NCI-H82 (cell line): ENCODE data around the gene LMBRD1.
"Not testable (repeated sequence)": the region's sequence is repeated elsewhere in the genome, so short reads cannot be mapped to it uniquely, and the experiment has no call there.

Experiments used
- DNase-seq: peaks from one replicate; lab custom pipeline; 2025; lab: John Stamatoyannopoulos, UW

LMBRD1 gene

DNA sequence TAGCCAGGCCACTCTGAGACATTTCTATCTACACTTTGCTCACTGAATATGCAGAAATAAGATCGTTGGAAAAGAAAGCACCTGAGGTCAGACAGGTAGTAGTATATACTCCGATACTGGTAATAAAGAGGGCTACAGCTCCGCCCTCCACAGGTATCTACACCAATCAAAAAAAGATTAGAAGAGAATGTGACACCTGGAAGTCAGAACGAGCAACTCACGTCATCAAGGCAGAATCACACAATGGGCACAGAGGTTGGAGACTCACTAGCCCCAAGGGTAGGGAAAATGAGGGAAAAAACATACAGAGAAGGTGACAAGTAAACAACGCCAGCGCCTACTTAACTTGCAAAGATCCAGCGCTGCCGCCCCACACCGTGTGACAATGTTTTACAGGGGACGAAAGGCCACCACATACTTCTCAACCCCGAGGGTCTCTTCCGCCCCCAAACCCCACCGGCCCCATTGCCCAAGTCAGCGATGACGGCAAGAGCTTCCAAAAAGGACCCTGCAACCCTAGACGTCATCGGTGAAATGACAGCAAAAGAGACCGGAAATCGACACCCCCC, 653 bp downstream of the LMBRD1 start:
- peak; percentile 59 for DNase-seq

DNA sequence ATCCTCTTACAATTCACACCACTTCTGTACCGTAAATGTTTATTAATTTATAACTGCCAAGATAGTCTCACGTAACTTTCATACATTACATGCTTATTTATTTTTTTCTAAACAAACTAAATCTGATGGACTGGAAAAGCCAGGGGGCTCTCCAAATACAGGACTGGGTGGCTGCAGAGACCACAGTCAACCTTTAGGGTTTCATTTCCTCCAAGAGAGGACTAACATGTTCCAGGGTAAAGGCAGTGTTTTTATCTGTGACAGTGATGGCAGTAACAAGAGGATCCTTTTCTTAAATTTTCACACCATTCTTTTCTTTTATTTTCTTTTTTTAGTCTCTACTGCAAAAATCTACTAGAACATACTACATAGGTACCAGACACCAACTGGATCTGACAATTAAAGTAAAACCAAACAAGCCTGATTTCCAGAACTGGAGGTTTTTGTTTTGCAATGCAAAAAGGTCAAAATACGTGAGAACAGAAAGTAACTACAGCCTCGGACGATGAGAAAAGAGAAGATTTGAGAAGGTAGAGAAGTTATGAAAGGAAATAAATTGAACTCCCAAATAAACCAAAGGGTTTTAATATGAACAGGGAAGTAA, 1.2 kb downstream of the LMBRD1 start:
- DNase-seq = peak; percentile 5

DNA sequence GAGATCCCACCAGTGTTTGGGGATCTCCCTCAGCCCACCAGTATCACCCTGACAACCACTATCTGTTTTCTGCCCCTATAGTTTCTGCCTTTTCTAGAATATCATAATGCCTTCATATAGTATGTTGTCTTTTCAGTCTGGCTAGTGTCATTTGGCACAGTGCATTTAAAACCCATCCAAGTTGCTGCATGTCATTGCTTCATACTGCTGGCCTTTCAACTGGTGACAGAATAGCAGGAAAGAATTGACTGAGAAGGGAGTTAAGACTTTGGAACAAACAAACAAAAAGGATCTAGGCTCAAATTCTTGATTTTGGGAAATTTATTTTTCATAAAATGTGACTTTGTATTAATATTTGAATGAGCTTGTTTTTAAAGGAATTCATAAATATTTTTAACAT, 4.5 kb downstream of the LMBRD1 start:
- DNase-seq = no peak

DNA sequence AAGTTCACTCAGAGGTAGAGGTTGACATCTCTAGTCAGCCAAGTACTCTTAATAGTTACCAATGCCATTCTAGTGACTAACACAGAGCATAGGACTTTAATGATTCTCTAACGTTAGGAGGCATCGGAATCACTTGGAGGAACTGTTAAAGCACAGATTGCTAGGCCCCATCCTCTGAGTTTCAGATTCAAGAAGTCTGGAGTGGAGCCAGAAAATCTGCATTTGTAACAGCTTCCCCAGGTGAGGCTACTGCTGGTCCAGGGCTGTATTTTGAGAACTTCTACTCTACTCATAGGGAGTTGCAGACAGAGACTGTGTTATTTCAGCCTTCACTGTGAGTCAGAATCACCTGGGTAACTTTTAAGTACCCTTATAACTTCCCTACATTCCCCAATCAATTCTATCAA, 5.7 kb downstream of the LMBRD1 start:
- DNase-seq = no peak

DNA sequence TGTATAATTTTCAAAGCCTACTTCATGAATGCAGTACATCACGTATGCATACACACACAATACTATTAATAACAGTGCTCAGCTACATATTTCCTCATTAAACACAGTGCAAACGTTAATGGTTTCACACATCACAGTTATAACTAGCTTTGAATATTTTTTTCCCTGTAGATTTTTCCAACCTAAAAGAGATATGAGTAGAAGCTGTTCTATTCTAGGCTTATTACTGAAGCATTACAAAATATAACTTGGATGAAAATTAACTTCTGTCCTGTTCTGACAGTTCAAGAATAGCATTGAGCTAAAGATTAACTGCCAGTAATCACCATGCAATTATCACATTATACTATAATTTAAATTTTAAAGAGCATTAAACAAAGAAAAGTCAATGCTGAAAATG, 6.2 kb downstream of the LMBRD1 start:
- DNase-seq = no peak

DNA sequence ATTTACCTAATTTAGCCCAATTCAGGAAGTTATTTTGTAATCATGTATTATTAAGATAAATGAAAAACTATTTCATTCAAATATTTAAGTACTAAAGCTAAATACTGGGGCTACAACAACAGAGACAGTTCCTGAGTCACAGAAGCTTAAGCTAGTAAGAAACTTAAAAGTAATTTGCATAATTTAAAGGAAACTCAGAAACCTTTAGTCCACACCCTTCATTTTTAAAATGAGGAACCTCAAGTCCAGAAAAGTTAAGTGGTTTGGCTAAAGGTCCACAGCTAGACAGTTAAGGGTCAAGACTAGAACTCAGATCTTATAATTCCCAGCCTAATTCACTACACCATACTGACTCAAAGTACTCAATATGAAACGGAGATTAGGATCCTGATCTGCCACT, 7.2 kb downstream of the LMBRD1 start:
- DNase-seq = no peak

DNA sequence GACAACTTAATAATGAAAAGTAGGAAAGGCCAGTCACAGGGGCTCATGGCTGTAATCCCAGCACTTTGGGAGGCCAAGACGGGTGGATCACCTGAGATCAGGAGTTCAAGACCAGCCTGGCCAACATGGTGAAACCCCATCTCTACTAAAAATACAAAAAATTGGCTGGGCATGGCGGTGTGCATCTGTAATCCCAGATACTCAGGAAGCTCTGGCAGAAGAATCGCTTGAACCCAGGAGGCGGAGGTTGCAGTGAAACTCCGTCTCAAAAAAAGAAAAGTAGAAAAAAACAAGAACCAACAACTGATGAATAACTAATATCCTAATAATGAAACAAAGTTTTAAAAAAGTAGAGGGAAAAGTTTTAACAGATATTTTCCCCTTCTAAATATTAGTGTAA, 9.4 kb downstream of the LMBRD1 start:
- not testable (repeated sequence) for DNase-seq

DNA sequence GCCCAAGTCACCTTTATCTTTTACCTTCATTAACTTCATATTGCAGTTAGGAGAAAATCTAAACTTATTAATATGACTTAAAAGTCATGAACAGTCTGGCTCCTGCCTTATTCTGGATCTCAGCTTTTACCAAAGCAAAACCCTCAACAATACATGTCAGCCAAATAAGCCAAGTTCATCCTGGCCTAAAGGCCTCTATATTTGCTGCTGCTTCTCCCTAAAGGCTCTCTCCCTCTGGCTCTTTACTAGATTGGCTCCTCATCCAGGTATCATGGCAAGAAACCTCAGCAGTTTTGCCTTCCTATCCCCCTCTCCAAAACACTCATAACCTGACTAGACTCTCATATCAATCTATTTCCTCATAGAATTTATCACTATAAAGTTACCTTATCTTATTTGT, 11.1 kb downstream of the LMBRD1 start:
- DNase-seq = no peak

DNA sequence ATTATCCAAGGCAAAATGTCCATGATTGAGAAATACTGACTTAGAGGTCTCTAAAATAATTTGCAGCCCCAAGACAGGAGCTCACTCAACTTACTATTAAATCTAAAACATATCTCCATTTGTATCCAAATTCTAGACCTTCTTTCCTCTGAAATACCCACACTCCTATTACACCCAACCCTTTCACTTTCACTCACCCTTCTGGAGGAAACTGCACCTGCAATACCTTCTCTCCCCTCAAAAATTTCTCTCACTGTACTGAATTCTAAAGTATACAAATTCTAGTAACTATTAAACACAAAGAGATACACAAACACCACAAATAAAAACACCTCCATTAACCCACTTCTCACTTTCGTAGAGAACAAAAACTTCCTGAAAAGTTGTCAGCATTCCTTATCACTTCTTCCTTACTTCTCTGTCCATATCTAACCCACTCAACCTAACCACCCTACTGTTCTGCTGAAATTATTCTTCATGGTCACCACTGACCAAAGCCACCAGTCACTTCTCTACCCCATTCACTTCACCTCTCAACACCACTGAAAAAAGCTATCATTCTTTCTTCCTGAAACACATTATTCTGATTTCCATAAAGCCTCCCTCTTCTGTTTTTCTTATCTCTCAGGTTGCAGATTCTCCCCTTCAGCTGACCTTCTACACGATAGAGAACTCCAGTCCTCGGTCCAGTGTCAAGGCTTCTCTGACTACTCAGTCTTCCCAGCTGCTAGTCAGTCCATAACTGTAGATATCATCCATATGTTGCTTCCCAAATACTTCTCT, 12.0 kb downstream of the LMBRD1 start:
- no peak for DNase-seq

DNA sequence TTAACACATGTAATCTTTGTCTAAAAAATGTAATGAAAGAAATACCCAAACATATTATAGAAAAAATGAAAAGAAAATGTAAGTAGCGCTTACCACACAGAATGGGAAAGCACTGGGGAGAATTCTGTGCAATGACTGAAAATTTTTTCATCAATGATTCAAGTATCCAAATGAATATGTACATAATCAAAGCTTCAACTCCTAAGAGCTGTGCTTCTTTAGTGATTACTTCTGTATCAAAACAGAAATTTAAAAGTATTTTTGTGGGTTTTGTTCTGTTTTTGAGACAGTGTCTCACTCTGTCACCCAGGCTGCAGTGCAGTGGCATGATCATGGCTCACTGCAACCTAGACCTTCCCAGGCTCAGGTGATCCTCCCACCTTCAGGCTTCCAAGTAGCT, 13.7 kb downstream of the LMBRD1 start:
- no peak for DNase-seq

DNA sequence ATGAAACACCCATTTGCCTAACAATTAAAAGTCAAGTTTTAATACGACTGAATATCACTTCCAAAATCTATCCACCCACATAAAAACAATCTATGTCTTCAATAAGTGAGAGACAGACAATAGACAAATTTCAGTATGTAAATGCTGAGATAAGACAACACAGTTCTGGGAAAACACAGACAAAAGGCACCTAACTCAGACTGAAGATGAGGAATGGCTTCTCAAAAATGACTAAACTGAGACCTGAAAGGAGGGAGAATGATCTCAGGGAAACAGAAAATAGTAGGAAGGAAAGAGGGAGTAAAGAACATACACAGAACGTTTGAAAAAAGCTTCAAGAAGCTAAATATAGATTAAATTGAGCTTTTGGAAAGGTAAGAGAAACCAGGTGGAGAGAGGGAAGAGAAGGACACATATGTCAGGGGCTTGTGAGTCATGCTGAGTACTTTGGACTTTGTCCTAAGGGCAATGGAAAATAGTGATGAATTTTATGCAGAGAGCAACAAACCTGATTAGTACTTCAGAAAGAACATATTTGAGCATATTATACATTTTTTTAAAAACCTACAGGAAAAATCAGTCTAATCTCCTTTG, 16.1 kb downstream of the LMBRD1 start:
- no peak for DNase-seq

DNA sequence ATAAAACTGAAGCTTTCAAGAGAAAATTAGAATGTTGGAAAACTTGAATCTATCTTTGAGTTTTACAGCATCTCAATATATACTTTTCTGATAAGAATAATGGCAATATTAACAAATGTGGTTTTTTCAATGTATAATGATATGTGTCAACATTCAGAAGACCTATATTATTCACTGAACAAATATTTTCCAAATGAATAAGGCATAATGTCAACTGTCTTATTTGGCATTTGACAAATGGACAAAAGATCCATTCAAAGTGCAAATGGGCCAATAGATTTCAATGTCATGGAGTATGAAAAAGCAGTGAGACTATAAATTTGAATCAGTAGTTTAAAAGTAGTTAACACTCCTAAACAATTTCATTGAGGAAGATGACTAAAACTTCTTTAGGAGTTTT, 20.9 kb downstream of the LMBRD1 start:
- DNase-seq = no peak

DNA sequence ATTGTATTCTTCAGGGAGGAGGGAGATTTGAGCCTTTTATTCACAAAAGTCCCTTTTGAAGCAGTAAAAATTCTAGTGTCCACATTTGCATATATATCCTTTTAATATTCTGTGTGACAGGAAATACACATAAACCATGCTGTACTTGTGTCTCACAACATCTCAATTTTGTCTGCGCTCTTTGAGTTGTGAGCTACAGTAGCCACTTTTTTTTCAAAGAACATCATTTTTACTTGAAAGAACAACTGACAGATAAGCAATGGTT, 21.3 kb downstream of the LMBRD1 start:
- DNase-seq = no peak

DNA sequence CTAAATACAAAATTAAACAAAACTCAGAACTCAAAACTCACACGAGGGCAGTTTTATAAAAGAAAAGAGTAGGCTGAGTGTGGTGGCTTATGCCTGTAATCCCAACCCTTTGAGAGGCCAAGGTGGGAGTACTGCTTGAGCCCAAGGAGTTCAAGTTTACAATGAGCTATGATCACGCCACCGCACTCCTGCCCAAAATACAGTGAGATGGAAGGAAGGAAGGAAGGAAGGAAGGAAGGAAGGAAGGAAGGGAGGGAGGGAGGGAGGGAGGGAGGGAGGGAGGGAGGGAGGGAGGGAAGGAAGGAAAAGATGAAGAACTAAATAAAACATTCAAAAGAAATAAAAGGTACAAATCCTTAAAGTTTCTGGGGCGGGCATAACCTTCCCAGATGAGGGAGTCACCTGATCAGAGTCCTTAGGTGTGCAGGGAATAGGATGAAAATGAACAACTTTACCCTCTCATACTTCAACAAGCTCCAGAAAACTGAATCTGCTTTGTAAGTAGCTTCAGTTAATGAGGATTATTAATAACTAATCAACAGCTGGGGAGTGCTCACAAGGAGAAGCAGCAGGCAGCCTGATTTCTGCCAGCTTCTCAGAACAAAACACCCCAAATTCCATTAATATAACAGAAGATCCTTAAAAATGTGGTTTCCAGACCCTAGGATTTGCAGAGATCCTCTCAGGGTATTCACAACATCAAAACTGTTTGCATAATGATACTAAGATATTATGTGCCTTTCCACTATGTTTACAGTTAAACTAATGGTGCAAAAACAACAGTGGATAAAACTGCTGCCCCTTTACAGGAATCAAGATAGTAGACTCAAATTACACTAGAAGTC, 21.8 kb downstream of the LMBRD1 start:
- peak; percentile 8 for DNase-seq

DNA sequence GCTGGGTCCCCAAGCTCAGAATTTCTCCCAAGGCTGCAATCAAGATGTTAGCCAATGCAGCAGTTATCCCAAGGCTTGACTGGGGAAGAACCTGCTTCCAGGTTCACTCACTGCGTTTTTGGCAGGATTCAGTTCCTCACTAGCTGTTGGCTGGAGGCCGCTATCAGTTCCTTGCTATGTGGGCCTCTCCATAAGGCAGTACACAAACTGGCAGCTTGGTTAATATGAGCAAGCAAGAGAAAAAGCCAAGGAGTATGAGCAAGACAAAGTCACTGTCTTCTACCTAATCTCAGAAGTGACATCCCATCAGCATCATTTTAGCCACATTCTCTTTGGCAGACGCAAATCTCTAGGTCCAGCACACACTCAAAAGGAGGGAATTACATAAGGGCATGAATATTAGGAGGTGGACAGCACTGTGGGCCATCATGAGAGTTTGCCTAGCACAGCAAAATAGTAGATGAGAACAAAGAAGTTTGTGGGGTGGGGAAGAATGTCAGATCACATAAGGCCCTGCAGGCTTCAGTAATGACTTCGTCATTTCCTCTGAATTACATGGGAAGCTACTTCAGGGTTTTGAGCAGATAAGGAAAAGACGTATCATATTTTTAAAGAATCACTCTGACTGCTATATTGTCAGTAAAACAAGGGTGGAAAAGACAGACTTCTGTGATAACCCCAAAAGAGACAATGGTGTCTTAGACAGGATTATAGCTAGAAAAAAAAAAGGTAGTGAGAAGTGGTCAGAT, 25.5 kb downstream of the LMBRD1 start:
- DNase-seq = no peak

DNA sequence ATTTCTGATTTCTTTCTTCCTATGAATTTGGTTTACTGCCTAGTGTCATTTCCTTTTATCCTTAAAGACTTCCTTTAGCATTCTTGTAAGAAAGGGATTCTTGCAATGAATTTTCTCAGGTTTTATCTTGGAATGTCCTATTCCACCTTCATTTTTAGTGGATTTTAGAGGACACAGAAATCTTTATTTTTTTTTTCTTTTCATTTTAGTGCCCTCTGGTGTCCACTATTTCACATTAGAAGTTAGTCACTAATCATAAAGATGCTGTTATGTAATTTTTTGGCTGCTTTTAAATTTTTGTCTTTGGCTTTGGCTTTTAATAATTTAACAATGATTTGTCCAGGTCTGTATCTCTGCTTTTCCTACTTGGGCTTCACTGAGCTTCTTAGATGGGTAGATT, 28.1 kb downstream of the LMBRD1 start:
- DNase-seq = no peak

DNA sequence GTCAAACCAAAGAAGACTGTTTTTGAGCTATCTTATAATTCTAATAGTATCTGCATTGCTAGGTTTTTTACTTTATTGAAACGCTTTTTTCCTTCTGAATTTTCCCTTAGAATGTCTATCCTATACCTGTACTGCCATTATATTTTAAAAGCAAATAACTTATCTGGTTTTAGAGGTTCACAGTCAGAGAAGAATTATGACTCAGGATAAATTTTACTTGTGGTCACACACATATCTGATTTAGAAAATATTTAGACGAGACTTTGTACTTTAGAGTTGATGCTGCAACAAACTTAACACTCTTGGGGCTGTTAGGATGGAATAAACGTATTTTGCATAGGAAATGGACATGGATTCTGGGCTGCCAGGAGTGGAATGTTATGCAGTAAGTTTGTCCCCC, 33.0 kb downstream of the LMBRD1 start:
- no peak for DNase-seq

DNA sequence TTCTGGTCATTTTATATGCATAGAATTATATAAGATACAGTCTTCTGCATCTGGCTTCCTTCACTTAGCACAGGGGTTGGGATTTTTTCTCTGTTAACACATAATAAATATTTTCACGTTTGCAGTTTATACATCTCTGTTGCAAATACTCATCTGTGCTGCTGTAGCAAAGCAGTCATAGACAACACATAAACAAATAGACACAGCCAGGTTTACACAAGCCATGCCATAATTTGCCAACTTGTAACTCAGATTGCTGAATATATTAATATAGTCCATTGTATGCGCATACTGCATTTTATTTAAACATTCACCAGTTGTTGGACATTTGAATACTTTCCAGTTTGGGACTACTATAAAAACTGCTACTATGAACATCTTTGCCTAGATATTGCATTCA, 35.0 kb downstream of the LMBRD1 start:
- DNase-seq = no peak

DNA sequence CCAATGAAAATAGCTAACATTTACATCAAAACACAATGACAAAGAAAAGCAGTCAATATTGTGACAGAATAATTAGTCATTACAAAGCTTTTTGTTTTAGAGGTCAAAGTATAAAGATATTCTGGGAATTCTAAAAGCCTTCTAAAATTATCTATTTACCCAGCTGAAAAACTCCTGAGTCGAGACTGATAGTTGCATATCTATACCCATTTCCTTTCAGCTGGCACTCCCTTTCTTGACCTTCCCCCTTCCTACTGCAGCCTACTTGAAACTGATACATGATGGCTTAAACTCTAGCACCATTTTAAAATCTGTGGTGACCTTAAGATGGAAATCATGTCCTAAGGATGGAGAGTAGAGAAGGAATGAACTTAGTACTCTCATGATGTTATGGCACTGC, 38.6 kb downstream of the LMBRD1 start:
- DNase-seq = no peak

DNA sequence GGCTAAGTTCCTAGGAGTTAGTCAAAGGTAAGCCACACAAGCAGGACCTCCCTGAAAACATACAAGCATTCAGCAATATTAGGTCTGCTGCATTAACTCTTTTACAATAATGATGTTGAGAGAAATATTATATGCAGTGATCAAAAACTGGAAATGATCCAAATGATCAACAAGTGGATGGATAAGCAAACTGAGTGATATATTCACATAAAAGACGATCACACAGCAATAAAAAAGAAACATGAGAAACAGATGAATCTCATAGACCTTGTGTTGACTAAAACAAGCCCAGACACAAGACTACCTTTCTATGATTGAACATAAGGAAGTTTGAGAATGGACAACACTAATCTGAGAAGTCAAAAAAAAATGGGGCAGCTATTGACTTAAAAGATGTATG, 39.9 kb downstream of the LMBRD1 start:
- DNase-seq = no peak

DNA sequence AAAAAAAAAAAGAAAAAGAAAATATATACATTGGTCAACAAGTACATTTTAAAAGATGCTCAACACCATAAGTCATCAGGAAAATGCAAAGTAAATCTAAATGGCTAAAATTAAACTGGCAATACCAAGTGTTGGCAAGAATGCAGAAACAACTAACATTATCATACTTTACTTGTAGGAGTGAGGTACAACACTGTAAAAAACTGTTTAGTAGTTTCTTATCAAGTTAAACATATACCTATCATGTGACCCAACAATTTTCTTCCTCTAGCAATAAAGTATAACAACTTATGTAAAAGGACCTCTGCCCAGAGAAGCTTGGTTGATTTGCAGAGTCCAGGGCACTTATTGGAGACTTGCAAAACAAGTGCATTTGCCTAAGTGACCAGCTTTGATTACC, 40.4 kb downstream of the LMBRD1 start:
- no peak for DNase-seq

DNA sequence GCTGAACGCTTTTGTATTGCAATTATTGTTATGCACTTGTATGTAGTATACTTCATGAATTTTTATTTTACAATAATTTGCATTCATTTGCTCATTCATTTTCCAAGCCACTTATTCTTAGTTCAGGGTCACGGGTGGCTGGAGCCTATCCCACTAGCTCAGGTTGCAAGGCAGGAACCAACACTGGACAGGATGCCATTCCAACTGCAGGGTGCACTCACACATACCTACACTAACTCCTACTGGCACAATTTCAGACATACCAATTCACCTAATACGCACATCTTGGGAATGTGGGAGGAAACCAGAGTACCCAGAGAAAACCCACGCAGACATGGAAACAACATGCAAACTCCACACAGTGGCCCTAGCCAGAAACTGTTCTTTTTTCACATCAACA, 61.8 kb downstream of the LMBRD1 start:
- no peak for DNase-seq
